IMR-90 (cell line): ENCODE results near the gene ELMOD3. TPM values are rescaled to one million over a fixed set of nuclear protein-coding genes. Genes with fewer than 3 reads are reported as not detected.

Experiments used
- ATAC-seq: fragments of 200-7000 bp; cut with Tn5 transposase; 2 replicates; pipeline ENCODE4 v1.9.1; 2020; ENCODE audit warnings: low read depth, mild to moderate bottlenecking, moderate library complexity
- BruUV-seq: library from RNA; stranded (reverse); fragments of 400-500 nt; replicated peaks from 2 replicates; lab custom pipeline; 2021; lab: Mats Ljungman, UMichigan
- CTCF ChIA-PET: fragments of 300-600 bp; formaldehyde crosslinking; extraction: SDS; loops from one replicate; lab custom pipeline; 2021; ENCODE audit warnings: antibody characterized with exemption; lab: Yijun Ruan, JAX
- POLR2A ChIA-PET: fragments of 300-600 bp; sonication (Branson Sonifier 250); formaldehyde crosslinking; loops from one replicate; lab custom pipeline; 2022; ENCODE audit warnings: antibody characterized with exemption; ENCODE audit not compliant: unreplicated experiment; lab: Charles Lee
- DNase-seq: peaks from one replicate; pipeline ENCODE4 v3.0.0; 2013
- H2AFZ ChIP-seq: replicated peaks from 2 replicates; pipeline ENCODE3; 2013; ENCODE audit warnings: low read length, mild to moderate bottlenecking; ENCODE audit not compliant: poor library complexity
- H2AK5ac ChIP-seq: 2 replicates; pipeline ENCODE4 v1.6.1; 2013; ENCODE audit warnings: low read depth, low read length, inconsistent platforms
- H2AK9ac ChIP-seq: replicated peaks from 2 replicates; pipeline ENCODE3; 2013; ENCODE audit warnings: mild to moderate bottlenecking, low read depth, low read length, moderate library complexity; ENCODE audit not compliant: poor library complexity
- H2BK120ac ChIP-seq: 2 replicates; pipeline ENCODE4 v1.6.1; 2013; ENCODE audit warnings: low read depth, low read length, inconsistent platforms
- H2BK15ac ChIP-seq: 3 replicates; pipeline ENCODE4 v1.6.1; 2013; ENCODE audit warnings: low read depth, low read length, inconsistent platforms
- H2BK20ac ChIP-seq: 2 replicates; pipeline ENCODE4 v1.6.1; 2013; ENCODE audit warnings: low read depth, mild to moderate bottlenecking, inconsistent platforms, low read length, moderate library complexity
- H2BK5ac ChIP-seq: 2 replicates; pipeline ENCODE4 v1.6.1; 2013; ENCODE audit warnings: mild to moderate bottlenecking, low read depth, low read length, inconsistent platforms; ENCODE audit not compliant: poor library complexity, severe bottlenecking
- H3K14ac ChIP-seq: replicated peaks from 2 replicates; pipeline ENCODE4 v1.6.1; 2013; ENCODE audit warnings: low read depth, low read length, inconsistent platforms
- H3K18ac ChIP-seq: 2 replicates; pipeline ENCODE4 v1.6.1; 2013; ENCODE audit warnings: low read depth, low read length, control low read depth
- H3K23ac ChIP-seq: 2 replicates; pipeline ENCODE4 v1.6.1; 2013; ENCODE audit warnings: low read depth, low read length, inconsistent platforms
- H3K27ac ChIP-seq: 2 replicates; pipeline ENCODE4 v1.5.1; 2013; ENCODE audit warnings: mild to moderate bottlenecking, control low read depth, low read length; ENCODE audit not compliant: insufficient read depth
- H3K27me3 ChIP-seq: 2 replicates; pipeline ENCODE4 v1.6.1; 2013; ENCODE audit warnings: low read length; ENCODE audit not compliant: control insufficient read depth, insufficient read depth
- H3K36me3 ChIP-seq: 2 replicates; pipeline ENCODE4 v1.6.1; 2013; ENCODE audit warnings: low read length, mixed read lengths; ENCODE audit not compliant: control insufficient read depth, insufficient read depth
- H3K4ac ChIP-seq: 2 replicates; pipeline ENCODE4 v1.6.1; 2013; ENCODE audit warnings: low read depth, low read length, inconsistent platforms
- H3K4me1 ChIP-seq: 2 replicates; pipeline ENCODE4 v1.6.1; 2013; ENCODE audit warnings: low read length, mixed read lengths; ENCODE audit not compliant: control insufficient read depth, insufficient read depth
- H3K4me2 ChIP-seq: 2 replicates; pipeline ENCODE4 v1.6.1; 2013; ENCODE audit warnings: low read depth, mild to moderate bottlenecking, control low read depth, low read length, moderate library complexity
- H3K4me3 ChIP-seq: 2 replicates; pipeline ENCODE4 v1.5.1; 2013; ENCODE audit warnings: low read depth, mild to moderate bottlenecking, control low read depth, low read length, moderate library complexity; ENCODE audit not compliant: insufficient read depth
- H3K56ac ChIP-seq: 2 replicates; pipeline ENCODE4 v1.6.1; 2013; ENCODE audit warnings: low read length, inconsistent platforms; ENCODE audit not compliant: insufficient read depth; ENCODE audit errors: extremely low read depth
- H3K79me1 ChIP-seq, 2 experiments: 2 replicates each; pipeline ENCODE4 v1.6.1; 2013; ENCODE audit warnings: low read length in 2 of 2, inconsistent platforms in 1 of 2, low read depth in 1 of 2
- H3K9ac ChIP-seq: 2 replicates; pipeline ENCODE4 v1.6.1; 2013; ENCODE audit warnings: low read depth, low read length, control low read depth
- H3K9me1 ChIP-seq: 2 replicates; pipeline ENCODE4 v1.6.1; 2013; ENCODE audit warnings: low read length, inconsistent platforms; ENCODE audit not compliant: insufficient read depth
- H3K9me3 ChIP-seq: 2 replicates; pipeline ENCODE4 v1.6.1; 2013; ENCODE audit warnings: low read length; ENCODE audit not compliant: control insufficient read depth, insufficient read depth
- H4K20me1 ChIP-seq: 2 replicates; pipeline ENCODE4 v1.6.1; 2013; ENCODE audit warnings: low read length, inconsistent platforms; ENCODE audit not compliant: insufficient read depth
- H4K5ac ChIP-seq: 2 replicates; pipeline ENCODE4 v1.6.1; 2013; ENCODE audit warnings: mild to moderate bottlenecking, low read depth, low read length, control low read depth
- H4K8ac ChIP-seq, 2 experiments: 2 replicates each; pipeline ENCODE4 v1.6.1; 2013; ENCODE audit warnings: low read depth in 2 of 2, low read length in 2 of 2, control low read depth in 1 of 2, inconsistent platforms in 1 of 2
- H4K91ac ChIP-seq: 2 replicates; pipeline ENCODE4 v1.6.1; 2013; ENCODE audit warnings: low read depth, low read length, inconsistent platforms; ENCODE audit not compliant: insufficient read depth
- BHLHE40 ChIP-seq: fragments of 150-350 bp; IDR thresholded peaks from 2 replicates; pipeline ENCODE4 v1.6.1; 2016; ENCODE audit warnings: mild to moderate bottlenecking, low read depth, low read length
- CHD1 ChIP-seq: IDR thresholded peaks from 2 replicates; pipeline ENCODE4 v1.6.1; 2012; ENCODE audit warnings: low read depth, low read length, improper control_type of control experiment
- CTCF ChIP-seq: conservative IDR thresholded peaks from 2 replicates; pipeline ENCODE4 v1.5.1; 2012; ENCODE audit warnings: mild to moderate bottlenecking, low read depth, low read length, improper control_type of control experiment
- ELK1 ChIP-seq: fragments of 150-350 bp; IDR thresholded peaks from 2 replicates; pipeline ENCODE4 v1.6.1; 2016; ENCODE audit warnings: low read depth, mild to moderate bottlenecking, low read length, moderate library complexity, borderline replicate concordance
- FOS ChIP-seq: fragments of 150-350 bp; IDR thresholded peaks from 2 replicates; pipeline ENCODE4 v1.6.1; 2016; ENCODE audit warnings: low read depth, low read length
- MAFK ChIP-seq: IDR thresholded peaks from 2 replicates; pipeline ENCODE4 v1.6.1; 2012; ENCODE audit warnings: low read depth, low read length, improper control_type of control experiment
- MAZ ChIP-seq: IDR thresholded peaks from 2 replicates; pipeline ENCODE4 v1.6.1; 2012; ENCODE audit warnings: low read depth, mild to moderate bottlenecking, low read length, improper control_type of control experiment, moderate library complexity, borderline replicate concordance
- MXI1 ChIP-seq: IDR thresholded peaks from 2 replicates; pipeline ENCODE4 v1.6.1; 2012; ENCODE audit warnings: low read depth, mild to moderate bottlenecking, low read length, moderate library complexity, borderline replicate concordance
- NFE2L2 ChIP-seq: fragments of 150-350 bp; IDR thresholded peaks from 2 replicates; pipeline ENCODE4 v1.6.1; 2016; ENCODE audit warnings: low read depth, mild to moderate bottlenecking, low read length
- POLR2A ChIP-seq: IDR thresholded peaks from 2 replicates; pipeline ENCODE4 v1.6.1; 2012; ENCODE audit warnings: mild to moderate bottlenecking, low read depth, low read length
- RAD21 ChIP-seq: IDR thresholded peaks from 2 replicates; pipeline ENCODE4 v1.6.1; 2012; ENCODE audit warnings: low read length, improper control_type of control experiment
- RCOR1 ChIP-seq: IDR thresholded peaks from 2 replicates; pipeline ENCODE4 v1.6.1; 2012; ENCODE audit warnings: mild to moderate bottlenecking, low read length, improper control_type of control experiment; ENCODE audit not compliant: insufficient replicate concordance
- RFX5 ChIP-seq: IDR thresholded peaks from 2 replicates; pipeline ENCODE4 v1.8.0; 2012; ENCODE audit warnings: low read depth, mild to moderate bottlenecking, low read length, moderate library complexity
- SMC3 ChIP-seq: fragments of 150-350 bp; IDR thresholded peaks from 2 replicates; pipeline ENCODE4 v1.6.1; 2016; ENCODE audit warnings: low read depth, mild to moderate bottlenecking, antibody characterized with exemption, low read length, moderate library complexity
- WGBS, 2 experiments: methylation state at CpG; one replicate each; pipeline versions ENCODE4 v1.1.5 to v1.1.7; 2013; ENCODE audit warnings: missing lambda C conversion rate in 2 of 2; ENCODE audit not compliant: insufficient read length in 1 of 2; ENCODE audit errors: extremely low coverage in 2 of 2; 5-methylcytosine and 5-hydroxymethylcytosine counted together
- dilution Hi-C: fragments of 300-500 bp; cut with HindIII; formaldehyde crosslinking; loops from one replicate; pipeline ENCODE4 v1.14.3; 2018; ENCODE audit warnings: low sequenced_read_pairs; ENCODE audit not compliant: unreplicated experiment
- in situ Hi-C: fragments of 300-500 bp; cut with MboI; formaldehyde crosslinking; loops from 3 replicates; pipeline ENCODE4 v1.14.3; 2019; ENCODE audit warnings: low sequenced_read_pairs, inconsistent platforms, mixed read lengths
- intact Hi-C: fragments of 100-400 bp; cut with micrococcal nuclease; formaldehyde crosslinking; loops from 2 replicates; pipeline ENCODE4 v1.10.0; 2022
- polyA plus RNA-seq, 3 experiments: library from polyadenylated mRNA; depleted of rRNA; stranded (reverse); fragments of >200 nt; gene quantifications; 2 replicates each; pipeline ENCODE4 v1.2.3, GENCODE V29; 2012; ENCODE audit warnings: low replicate concordance in 1 of 3
- total RNA-seq: library from RNA; depleted of rRNA; stranded (reverse); fragments of >200 nt; gene quantifications from 2 replicates; pipeline ENCODE4 v1.2.3, GENCODE V29; 2012
- TF ChIP-seq, protein P1 (sequence below): fragments of 150-350 bp; IDR thresholded peaks from 2 replicates; pipeline ENCODE4 v1.6.1; 2017; ENCODE audit warnings: mild to moderate bottlenecking, antibody characterized with exemption, low read length, low read depth

The ELMOD3 gene
- total and polyA plus RNA-seq, 2 of the 4 experiments (the other 2 are of a cell fraction), result 13.1 to 20.7 TPM

DNA sequence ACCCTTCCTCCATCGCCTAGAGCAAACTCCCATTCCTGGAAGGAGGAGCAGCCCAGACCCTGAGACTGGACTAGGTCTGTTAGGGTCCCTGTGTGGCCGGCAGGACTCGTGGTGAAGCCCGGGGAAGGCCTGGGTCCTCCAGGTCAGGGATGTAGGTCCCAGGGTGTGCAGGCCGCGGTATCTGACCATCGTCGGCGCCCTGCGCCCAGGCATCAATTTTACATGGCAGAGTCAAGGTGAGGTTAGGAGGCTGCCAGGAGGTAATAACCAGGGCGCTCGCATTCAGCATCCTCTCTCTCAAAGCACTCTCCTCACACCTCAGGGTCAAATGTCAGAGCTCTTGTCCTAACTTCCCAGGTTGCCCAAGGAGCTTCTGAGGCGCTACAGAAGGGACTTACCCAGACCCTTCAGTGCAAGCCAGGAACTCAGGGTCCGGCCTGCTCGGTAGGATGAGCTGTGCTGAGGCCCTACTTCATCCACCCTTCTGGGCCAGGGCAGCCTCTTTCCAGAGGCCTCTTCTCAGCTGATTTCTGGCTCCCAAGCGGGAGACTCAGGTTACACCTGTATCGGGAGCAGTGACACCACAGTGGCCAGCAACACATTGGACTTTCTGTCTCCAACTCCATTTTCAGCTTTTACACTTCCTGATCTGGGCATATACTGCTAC is 64.6 kb downstream of the ELMOD3 start:
- peak overlapping the region; percentile 96 for H2AFZ ChIP-seq
- H3K27me3 ChIP-seq, result no peaks in the 10 kb centered on the region
- in situ Hi-C loops (no loop called here), intact Hi-C loops (no loop called here), dilution Hi-C loops (no loop called here)
- H4K20me1 ChIP-seq, result no peaks in the 10 kb centered on the region
- H3K14ac ChIP-seq, result peak overlapping the region; percentile 100
- peak overlapping the region; percentile 57 for H2BK20ac ChIP-seq
- peak overlapping the region; percentile 91 for H2BK5ac ChIP-seq
- peak overlapping the region; percentile 89 for H2AK9ac ChIP-seq
- H3K9me1 ChIP-seq, result peaks cover 16% of the 10 kb centered on the region
- H4K5ac ChIP-seq, result peak overlapping the region; percentile 95
- BruUV-seq, result no TSS peak
- ChIA-PET POLR2A (interaction anchor here (0.8 to 3.0 kb wide), 7 partner anchors 120 to 181 kb away, joined by 3 to 16 read pairs (median 5); partner anchors contain the start of gene MAT2A), CTCF (interaction anchor here (1.3 to 3.6 kb wide), 4 partner anchors 88 to 218 kb away, joined by 3 to 46 read pairs (median 6); no protein-coding TSS in a partner anchor)
- 42% methylated on average over 10 of the region's 17 CpGs; no CpG with 5 or more reads in 1 of the 2 experiments for WGBS, 2 experiments
- peak overlapping the region; percentile 99 for H4K91ac ChIP-seq
- peak overlapping the region; percentile 94 to 100 for H4K8ac ChIP-seq
- peak overlapping the region; percentile 76 for H3K56ac ChIP-seq
- H3K4ac ChIP-seq, result peak overlapping the region; percentile 99
- H3K27ac ChIP-seq, result peak overlapping the region; percentile 93
- H2BK15ac ChIP-seq, result peak overlapping the region; percentile 2; the same call in 1 of the 3 replicates
- H3K36me3 ChIP-seq, result no peaks in the 10 kb centered on the region
- peaks cover 0 to 37% of the 10 kb centered on the region in 2 experiments; a peak in 2 of 4 replicates for H3K79me1 ChIP-seq
- H3K9me3 ChIP-seq, result no peaks in the 10 kb centered on the region
- DNase-seq (no peak), ATAC-seq (no peak)
- H3K4me3 ChIP-seq, result peak overlapping the region; percentile 54
- H3K4me2 ChIP-seq, result peak overlapping the region; percentile 96
- H2AK5ac ChIP-seq, result peak overlapping the region; percentile 97
- H2BK120ac ChIP-seq, result peak overlapping the region; percentile 99
- H3K9ac ChIP-seq, result peak overlapping the region; percentile 82
- peak overlapping the region; percentile 98 for H3K23ac ChIP-seq
- peak overlapping the region; percentile 80 for H3K18ac ChIP-seq
- peaks cover 23% of the 10 kb centered on the region for H3K4me1 ChIP-seq
- TF ChIP-seq MXI1 (no peak), ELK1 (no peak), CHD1 (no peak), FOS (no peak), NFE2L2 (no peak), MAZ (no peak), POLR2A (no peak), RFX5 (no peak), RCOR1 (no peak), MAFK (no peak), SMC3 (no peak), BHLHE40 (no peak), RAD21 (no peak), CTCF (no peak)
- TF ChIP-seq, protein P1, sequence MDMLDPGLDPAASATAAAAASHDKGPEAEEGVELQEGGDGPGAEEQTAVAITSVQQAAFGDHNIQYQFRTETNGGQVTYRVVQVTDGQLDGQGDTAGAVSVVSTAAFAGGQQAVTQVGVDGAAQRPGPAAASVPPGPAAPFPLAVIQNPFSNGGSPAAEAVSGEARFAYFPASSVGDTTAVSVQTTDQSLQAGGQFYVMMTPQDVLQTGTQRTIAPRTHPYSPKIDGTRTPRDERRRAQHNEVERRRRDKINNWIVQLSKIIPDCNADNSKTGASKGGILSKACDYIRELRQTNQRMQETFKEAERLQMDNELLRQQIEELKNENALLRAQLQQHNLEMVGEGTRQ, result no peak
